SHP77 (cell line): ENCODE measurements around the gene NDUFS6.
A peak's percentile ranks its signal among the peaks of the same experiment; 100 is the strongest.
"Not testable (repeated sequence)": the region's sequence is repeated elsewhere in the genome, so short reads cannot be mapped to it uniquely, and the experiment has no call there.

Experiments
- DNase-seq, 2 experiments: peaks; one replicate each; lab custom pipeline; 2025; lab: John Stamatoyannopoulos, UW

NDUFS6 gene

DNA sequence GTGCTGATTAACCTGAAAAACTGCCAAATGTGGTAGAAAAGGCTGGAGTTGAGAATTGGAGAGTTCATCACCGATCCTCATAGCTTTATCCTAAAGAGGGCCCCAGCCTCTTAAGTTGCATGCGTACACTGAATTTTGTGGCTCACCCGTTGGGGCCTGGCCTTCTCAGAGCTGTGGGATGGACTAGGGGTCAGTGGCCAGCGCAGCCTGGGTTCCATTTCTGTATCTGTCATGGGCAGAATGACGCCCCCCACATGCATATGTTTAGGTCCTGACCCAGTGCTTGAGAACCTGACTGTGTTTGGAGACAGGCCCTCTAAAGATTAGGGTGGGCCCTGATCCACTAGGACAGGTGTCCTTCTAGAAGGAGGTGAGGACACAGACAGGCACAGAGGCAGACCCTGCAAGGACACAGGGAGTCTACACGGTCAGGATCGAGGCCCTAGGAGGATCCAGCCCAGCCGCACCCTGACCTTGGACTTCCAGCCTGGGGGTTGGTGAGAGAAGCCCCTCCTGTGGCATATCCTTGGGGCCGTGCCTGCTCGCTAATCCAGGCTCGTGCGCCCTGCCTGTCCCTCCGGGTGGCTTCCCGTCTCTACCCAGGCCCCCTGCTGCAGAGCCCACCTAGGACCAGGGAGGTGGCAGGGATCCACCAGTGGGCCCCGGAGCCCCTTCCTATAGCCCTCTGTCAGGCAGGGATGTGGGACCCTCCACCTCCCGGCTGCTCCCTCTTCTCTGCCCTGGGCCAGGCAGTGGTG lies 32.2 kb downstream of the NDUFS6 start:
- no peak for DNase-seq

DNA sequence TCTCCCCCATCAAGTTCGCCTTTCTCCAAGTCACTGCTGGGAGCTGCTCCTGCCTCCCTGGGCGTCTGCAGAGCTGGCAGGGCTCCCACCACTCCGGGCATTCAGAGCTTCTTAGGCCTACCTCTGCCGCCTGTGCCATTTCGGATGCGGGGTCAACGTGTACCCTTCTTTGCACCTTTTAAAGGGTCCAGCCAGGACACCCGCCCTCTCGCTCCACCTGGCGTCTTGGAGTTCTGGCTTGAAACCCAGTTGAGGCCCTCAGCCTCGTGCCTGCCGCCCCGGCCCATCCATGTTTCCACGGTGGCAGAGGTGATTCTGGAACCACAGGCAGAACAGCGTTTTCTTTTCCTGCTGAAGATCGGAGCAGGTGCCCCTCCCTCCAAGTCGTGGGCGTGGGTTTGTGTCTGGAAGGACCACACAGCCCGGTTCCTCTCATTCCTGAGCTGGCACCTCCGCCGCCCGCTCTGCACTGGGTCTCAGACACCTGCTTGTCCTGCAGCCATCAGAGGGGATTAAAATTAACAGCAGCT lies 32.9 kb downstream of the NDUFS6 start:
- DNase-seq = no peak

DNA sequence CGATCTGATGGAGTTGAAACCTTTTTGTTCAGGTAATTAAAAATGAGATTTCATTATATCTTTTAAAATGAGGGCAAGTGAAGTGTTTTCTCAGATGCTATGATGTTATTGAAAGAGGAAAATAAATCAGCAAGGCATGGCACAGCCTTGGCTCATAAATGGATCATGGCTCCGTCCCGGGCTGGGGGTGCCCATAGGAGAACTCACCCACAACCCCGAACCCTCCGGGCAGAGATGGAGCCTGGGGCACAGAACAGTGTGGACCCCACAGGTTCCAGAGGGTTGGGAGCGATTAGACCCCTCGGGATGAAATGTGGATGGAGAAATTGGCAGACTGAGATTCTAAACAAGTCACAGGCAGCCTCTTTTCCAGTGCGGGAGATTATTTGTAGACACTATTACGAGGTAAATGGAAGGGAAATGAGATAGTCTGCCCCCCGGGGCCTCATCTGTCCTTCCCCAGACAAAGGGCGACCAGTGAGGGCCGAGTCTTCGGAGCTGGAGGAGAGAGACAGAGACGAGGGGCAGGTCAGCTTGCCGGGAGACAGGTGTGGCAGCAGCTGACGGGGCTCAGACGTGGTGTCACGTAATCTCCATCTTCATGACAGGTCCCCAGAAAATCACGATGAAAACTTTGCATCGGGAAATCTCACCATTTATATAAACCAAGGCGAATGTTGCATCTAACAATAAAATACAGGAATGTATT lies 33.7 kb downstream of the NDUFS6 start:
- DNase-seq = no peak

DNA sequence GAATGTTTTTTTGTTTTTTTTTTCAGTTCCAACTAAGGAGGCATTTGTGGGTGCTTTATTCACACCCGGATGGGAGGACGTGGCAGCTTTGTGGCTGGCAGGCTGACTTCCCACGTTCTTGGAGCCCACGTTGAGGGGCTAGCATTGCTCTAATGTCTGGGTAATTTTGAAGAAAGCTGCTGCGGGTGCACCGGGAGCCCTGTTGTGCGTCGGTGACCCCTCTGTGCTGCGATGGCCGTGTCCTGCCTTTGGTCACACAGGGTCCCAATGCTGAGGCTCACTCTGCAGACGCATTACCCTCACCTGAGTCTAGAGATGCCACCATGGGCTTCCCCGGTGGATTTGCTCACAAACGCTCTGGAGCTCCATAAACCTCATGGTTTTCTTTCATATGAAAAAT lies 34.2 kb downstream of the NDUFS6 start:
- no peak for DNase-seq

DNA sequence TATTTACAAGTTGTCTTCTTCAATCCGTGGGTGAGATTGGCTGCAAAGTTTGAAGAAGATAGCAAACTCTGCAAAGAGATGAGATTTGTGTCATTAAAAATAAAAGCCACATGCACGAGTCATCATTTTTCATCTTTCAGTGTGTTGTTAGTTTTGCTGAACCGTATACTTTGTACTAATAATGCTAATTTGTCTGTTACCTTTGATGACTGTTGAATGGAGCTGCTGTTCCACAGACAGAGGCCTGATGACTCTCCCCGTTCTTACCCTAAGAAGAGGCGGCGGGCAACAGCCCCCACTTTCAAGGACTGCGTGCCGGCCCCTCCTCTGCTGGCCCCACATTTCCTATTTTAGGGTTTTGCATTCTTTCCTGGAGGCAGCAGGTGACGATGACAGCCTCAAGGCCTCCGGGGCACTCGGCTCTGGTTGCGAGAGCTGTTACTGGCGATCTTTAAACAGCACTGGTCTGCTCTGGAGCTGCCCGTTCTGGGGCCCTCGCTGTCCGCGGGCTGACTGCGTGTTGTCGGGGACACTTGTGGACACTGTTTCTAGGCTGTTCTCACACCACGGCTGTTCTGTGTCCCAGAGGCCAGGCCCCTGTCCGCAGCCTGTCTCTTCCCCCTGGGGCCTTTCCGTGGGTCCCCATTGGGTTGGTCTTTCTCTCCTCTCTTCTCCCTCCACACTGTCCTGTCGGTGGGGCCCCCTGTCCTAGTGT lies 35.1 kb downstream of the NDUFS6 start:
- no peak for DNase-seq

DNA sequence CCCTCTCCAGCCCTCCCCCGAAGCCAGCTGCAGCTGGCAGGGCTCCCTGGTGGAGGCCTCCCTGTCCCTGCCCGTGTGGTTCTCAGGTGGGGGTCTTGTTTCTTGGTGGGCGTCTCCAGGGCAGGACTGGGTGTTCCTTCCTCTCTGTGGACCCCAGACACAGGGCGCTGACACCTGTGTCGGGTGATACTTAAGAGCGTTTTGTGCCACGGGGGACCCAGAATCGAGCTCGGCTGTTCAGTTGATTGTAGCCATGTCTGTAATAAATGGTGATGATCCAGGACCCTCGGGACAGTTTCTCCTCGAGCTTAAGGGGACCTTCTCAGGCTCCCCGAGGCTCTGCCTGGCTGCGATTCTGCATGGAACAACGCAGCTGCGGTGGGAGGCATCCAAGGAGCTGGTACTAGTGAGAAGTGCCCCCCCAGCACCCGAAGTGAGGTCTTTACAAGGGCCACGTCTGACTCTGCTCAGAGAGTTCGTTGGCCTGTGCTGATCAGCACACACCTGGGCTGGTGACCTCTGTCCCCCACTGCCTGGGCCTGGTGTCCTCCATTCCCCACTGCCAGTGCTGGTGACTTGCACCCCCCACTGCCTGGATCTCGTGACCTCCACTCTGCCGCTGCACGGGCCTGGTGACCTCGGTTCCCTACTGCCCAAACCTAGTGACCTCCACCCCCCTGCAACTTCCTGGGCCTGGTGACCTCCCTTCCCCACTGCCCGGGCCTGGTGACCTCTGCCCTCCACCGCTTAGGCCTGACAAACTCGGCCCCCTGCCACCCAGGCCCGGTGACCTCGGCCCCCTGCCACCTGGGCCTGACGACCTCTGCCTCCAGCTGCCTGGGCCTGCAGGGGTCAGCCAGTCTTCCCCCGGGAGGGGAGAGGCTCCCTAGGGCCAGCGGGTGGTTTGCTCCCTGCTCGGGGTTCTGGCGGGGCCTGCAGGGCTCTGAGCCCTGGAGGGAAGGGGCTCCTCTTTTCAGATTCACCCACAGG lies 36.0 kb downstream of the NDUFS6 start:
- DNase-seq = no peak

DNA sequence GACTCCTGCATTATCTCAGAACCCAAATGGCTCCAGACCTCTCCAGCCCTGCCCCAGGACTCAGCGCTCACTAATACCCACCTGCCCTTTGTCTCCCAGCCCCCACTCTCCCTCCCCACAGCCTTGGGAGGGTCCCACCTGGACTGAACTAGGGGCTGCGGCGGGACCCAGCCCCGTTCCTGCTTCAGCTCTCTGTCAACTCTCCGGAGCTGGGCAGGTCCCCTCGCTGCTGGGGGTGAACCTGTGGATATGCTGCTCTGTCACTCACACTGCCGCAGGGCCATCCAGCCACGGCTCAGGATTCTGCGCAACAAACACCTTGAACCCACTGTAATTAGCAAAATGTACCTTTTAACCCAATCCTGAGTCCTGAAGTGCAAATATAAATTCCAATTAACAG lies 36.8 kb downstream of the NDUFS6 start:
- DNase-seq = no peak

DNA sequence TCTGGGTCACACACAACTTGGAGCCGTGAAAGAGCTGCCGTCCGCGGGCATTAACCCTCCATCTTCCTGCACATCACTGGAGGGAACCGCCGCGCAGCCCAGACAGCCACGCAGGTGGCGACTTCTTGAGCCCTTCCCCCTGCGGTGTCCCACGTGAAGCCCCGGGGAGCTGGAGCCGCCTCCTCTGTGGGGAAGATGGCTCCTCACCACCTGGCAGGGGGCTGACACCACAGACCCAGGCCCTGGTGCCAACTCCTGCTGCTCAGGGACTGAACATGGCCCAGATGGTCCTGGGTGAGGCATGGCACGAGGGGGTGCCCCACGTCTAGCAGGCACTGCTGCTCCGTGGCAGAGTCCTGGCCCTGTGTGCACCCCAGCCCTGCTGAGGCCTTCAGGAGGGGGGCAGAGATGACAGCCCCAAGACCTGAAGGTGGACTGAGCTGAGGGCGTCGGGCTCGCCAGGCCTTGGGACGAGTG lies 38.9 kb downstream of the NDUFS6 start:
- DNase-seq = no peak

DNA sequence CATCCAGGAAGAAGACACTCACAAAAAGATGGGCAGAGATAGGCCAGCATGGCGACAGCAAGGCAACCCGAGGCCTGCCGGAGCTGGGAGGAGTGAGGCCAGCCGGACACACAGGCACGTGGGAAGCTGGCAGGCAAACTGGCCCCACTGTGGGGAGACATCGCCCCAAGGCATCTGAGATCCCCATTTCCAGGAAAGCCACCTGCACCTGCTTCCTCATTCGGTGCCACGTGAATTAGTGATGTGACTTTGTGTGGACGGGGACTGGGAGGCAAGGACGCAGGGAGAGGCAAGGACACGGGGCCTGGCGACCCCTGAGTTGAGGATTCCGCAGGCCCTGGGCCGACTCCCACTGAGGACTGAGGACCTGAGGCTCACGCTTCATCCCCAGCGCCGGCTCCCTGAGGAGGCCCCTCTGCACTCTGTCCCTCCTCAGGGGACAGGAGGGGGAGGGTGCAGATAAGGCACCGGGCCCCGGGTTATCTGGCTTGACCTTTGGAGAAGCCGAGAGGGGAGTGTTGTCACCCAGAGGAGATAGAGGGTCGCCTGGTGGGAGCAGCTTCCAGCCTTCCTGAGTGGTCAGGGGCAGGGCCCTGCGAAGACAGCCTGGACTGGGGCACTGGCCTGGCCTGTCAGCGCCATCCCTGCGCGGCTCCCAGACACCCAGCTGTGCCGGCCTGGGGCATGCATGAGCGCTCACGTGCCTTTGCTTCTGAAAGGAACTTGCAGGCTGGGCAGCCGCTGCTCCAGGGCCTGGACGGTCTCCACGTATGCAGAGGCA lies 39.7 kb downstream of the NDUFS6 start:
- DNase-seq = no peak

DNA sequence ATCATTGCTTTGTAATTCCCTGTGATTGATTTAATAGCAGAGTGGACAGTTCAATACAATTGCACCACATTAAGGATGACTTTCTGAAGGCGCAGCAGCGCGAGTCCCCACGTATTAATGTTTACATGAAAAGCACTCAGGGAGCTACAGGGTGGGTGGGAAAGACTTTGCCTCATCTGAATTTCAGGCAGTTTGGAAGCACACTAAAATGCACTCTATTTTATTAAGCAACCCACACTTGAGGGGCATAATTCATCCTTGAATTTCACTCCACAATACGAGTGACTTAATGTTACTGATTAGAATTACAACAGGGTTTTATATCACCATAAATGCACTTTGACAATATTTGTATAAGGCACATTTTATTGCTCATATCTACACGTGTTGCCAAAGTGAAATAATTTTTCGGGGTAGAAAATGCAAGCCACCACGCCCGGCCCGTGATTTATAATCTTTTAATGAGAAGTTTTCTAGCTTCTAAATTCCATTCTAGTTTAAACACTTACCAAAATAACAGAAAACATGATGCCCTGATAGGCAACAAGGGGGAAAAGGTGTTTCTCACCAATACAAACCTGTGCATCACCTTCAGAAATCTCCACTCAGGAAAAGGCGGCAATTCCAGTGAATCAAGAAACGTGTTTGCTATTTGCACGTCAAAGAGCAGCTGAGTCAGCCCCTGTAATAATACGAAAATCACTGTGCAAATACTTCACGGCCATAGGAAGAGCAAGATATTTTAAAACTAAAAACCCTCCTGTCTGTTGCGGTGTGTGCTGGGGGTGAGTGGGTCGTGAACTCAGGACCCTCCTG lies 41.0 kb downstream of the NDUFS6 start:
- DNase-seq = peak in 1 of 2 experiments; percentile 35

DNA sequence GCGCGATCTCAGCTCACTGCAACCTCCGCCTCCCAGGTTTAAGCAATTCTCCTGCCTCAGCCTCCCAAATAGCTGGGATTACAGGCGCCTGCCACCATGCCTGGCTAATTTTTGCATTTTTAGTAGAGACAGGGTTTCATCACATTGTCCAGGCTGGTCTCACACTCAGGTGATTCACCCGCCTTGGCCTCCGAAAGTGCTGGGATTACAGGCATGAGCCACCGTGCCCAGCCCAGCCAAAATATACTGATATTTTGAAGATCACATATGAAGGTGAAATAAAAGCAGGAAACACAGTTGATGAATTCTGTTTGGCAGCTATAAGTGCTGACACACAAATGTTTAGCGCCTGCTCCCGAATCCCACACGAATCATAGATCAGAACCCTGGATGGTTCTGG lies 42.6 kb downstream of the NDUFS6 start:
- DNase-seq = not testable (repeated sequence)

DNA sequence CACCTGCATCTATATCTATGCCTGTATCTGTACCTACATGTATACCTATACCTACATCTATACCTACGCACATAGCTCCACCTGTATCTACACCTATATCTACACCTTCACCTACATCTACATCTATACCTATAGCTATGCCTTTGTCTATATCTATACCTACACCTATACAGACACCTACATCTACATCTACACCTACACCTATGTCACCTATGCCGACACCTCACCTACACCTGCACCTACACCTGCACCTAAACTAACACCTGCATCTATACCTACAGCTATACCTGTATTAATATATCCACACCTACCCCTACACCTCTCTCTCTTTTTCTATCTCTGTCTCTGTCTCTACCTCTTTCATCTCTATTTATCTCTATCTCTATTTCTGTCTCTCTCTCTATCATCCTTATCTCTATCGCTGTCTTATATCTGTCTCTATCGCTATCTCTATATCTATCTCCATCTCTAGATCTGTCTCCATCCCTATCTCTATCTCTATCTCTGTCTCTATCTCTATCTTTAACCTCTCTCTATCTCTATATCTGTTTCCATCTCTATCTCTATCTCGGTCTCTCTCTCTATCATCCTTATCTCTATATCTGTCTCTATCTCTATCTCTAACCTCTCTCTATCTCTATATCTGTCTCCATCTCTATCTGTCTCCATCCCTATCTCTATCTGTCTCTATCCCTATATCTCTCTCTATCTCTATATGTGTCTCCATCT lies 43.7 kb downstream of the NDUFS6 start:
- no peak for DNase-seq

DNA sequence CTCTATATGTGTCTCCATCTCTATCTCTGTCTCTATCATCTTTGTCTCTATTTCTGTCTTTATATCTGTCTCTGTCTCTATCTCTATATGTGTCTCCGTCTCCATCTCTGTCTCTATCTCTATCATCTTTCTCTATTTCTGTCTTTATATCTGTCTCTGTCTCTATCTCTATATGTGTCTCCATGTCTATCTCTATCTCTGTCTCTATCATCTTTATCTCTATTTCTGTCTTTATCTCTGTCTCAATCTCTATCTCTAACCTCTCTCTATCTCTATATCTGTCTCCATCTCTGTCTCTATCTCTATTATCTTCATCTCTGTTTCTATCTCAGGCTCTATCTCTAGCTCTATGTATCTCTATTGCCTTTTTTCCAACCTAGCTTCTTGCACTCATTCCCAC lies 44.5 kb downstream of the NDUFS6 start:
- no peak for DNase-seq

DNA sequence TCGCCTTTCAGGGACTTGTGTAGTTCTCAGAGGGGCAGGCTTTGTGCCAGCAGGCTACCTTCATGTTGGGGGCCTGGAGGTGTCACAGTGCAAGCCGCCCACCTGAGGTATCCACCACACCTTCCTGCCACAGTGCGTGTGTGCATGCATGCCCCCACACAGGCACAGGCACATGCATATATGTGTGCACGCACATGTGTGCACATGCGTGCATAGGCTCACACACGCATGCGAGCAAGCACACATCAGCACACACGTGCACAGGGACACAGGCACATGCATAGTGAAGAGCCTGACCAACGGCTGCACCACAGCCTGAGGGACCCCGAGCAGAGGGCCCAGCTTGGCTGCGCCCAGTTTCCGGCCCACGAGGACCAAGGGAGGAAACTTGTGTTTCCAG lies 45.4 kb downstream of the NDUFS6 start:
- no peak for DNase-seq

DNA sequence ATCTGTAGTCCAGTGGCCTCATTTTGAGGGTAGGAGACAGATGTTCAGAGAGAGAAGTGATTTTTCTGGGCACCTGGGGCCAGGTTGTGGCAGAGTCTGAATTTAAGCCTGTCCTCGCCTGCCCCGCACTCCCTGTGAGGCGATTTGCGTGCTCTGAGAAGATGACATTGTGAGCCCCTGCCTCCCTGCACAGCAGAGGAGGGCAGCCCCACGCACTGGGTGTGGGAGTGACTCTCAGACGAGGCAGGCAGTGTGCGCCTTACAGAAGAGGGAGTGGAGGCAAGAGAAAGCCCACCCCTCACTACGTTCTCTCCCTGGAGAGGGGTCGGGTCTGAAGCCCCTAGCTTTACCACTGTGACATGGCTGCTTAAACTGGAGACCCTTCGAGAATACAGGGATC lies 45.8 kb downstream of the NDUFS6 start:
- DNase-seq = no peak

DNA sequence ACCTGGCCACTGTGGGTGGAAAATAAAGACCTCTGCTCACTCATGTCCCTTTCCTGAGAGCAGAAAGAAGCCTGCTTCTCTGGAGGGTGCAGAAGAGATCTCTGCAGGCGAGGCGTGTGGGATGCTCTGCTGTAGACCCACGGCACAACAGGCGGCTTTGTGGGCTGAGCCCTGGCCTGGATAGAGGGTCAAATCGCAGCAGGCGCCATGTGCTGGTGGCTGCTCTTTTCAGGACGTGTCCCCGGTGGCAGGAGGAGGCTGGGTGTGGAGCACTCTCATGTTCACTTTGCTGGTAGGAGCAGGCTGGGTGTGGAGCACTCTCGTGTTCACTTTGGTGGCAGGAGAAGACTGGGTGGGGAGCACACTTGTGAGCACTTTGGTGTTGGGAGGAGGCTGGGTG lies 46.4 kb downstream of the NDUFS6 start:
- DNase-seq = no peak

DNA sequence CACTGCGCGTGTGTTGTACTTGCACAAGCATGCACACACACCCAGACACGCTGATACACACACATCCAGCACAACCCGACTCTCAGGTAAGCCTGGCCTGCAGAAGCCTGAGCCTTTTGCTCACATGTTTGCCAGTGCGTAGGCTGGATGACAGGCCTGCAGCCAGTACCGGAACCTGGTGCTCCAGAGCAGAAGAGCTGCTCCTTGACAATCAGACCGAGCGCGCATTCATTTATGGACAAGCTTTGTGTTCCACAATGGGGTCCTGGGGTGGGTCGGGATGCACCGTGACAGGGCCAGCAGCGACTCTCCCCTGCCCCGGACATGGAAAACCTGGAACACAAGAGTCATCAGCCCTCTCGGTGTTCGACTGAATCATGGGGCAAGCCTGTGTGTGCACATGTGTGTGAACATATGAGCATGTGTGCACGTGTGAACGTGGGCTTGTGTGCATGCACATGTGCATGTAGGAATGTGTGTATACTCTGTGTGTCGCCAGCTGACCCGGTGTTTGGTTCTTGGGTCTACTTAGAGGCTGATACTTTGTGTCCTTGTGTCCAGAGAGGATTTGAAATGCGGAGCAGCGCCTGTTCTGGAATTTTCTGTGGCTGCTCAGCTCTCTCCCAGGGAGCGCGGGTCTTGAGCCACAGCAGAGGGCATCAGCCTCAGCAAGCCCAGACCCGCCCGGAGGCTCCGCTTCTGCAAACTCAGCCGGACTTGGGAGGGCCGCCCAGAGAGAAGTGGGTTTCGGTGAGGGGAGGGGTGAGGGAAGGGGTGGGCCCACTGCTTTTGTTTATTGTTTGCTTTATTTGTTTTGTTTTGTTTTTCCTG lies 49.3 kb downstream of the NDUFS6 start:
- DNase-seq = no peak

DNA sequence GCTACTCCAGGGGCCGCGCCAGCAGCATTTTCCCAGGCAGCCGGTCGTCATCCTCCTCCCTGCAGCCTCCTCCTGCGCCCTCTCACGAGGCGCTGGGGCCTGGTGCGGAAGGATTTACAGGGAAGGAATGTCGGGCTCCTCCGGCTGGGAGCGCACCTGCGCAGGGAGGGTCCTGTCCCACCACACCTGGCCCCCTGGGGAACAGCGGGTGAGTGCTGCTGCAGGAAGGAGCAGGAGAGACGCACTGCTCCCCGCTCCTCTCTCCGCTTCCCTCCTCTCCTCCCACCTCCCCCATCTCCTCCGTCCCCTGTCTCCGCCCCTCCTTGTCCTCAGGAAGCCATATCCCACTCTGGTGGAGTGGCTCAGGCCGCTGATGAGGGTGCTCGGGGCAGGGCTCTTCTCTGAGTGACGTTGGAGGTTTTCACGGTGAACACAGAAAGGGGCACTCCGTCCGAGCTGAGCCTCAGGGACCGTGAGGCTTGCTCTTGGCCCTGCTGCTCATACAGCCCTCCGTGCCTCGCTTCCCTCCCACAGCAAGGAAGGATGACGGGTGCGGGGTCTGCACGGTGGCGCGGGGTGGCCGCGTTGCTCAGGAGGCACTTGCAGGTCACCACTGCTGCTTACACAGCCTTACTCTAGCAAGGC lies 50.2 kb downstream of the NDUFS6 start:
- DNase-seq = no peak
